SU-DHL-6 (cell line): Measurements from ENCODE around the gene ELL3.
A peak's percentile ranks its signal among the peaks of the same experiment; 100 is the strongest.

Experiments
- H2AFZ ChIP-seq: fragments of 200-600 bp; sonication (generic); 2 replicates; pipeline ENCODE4 v1.6.1; 2014; ENCODE audit warnings: low read depth, mild to moderate bottlenecking, moderate library complexity, mixed read lengths, antibody characterized with exemption, low read length; ENCODE audit not compliant: severe bottlenecking
- H3F3A ChIP-seq: fragments of 200-600 bp; shearing (Covaris generic); 2 replicates; pipeline ENCODE4 v1.6.0; 2016; ENCODE audit warnings: antibody characterized with exemption, mild to moderate bottlenecking; ENCODE audit not compliant: insufficient read depth
- H3K27ac ChIP-seq: fragments of 200-600 bp; sonication (generic); 2 replicates; pipeline ENCODE4 v1.5.1; 2016; ENCODE audit warnings: low read depth, mild to moderate bottlenecking, low read length, moderate library complexity, mixed read lengths
- H3K27me3 ChIP-seq: fragments of 200-600 bp; sonication (generic), shearing (Covaris generic); 2 replicates; pipeline ENCODE4 v1.6.0; 2014; ENCODE audit warnings: mild to moderate bottlenecking, low read length
- H3K36me3 ChIP-seq: fragments of 200-600 bp; sonication (generic); 2 replicates; pipeline ENCODE4 v1.6.1; 2014; ENCODE audit warnings: mild to moderate bottlenecking, low read length, mixed read lengths
- H3K4me2 ChIP-seq: fragments of 300-600, 200-600 bp; shearing (Covaris generic), sonication (generic); 2 replicates; pipeline ENCODE4 v1.6.0; 2014; ENCODE audit warnings: low read length, low read depth, mild to moderate bottlenecking; ENCODE audit not compliant: poor library complexity, severe bottlenecking
- H3K4me3 ChIP-seq: fragments of 200-600 bp; sonication (generic); 2 replicates; pipeline ENCODE4 v1.5.1; 2014; ENCODE audit warnings: antibody characterized with exemption, low read length, mild to moderate bottlenecking, mixed read lengths; ENCODE audit not compliant: insufficient read depth, poor library complexity, severe bottlenecking
- H3K79me2 ChIP-seq: fragments of 200-600 bp; sonication (generic); 2 replicates; pipeline ENCODE4 v1.6.1; 2014; ENCODE audit warnings: mild to moderate bottlenecking, low read length, moderate library complexity; ENCODE audit not compliant: insufficient read depth
- H3K9ac ChIP-seq: fragments of 200-600 bp; sonication (generic); 2 replicates; pipeline ENCODE4 v1.7.0; 2014; ENCODE audit warnings: mild to moderate bottlenecking, low read length
- H3K9me2 ChIP-seq: fragments of 200-600 bp; sonication (generic); replicated peaks from 2 replicates; pipeline ENCODE4 v1.6.1; 2014; ENCODE audit warnings: low read length; ENCODE audit not compliant: insufficient read depth
- H3K9me3 ChIP-seq: fragments of 200-600 bp; sonication (generic); 2 replicates; pipeline ENCODE4 v1.6.1; 2014; ENCODE audit warnings: low read length, mixed read lengths; ENCODE audit not compliant: insufficient read depth
- H4K20me1 ChIP-seq: fragments of 200-600 bp; sonication (generic); 2 replicates; pipeline ENCODE4 v1.6.1; 2014; ENCODE audit warnings: low read depth, mild to moderate bottlenecking, antibody characterized with exemption, low read length, moderate library complexity, mixed read lengths
- CTCF ChIP-seq: fragments of 200-600 bp; sonication (generic); IDR thresholded peaks from one replicate; pipeline ENCODE4 v1.5.1; 2017; ENCODE audit warnings: antibody characterized with exemption, mild to moderate bottlenecking, low read length, moderate library complexity; ENCODE audit not compliant: insufficient read depth, poor library complexity, severe bottlenecking
- EZH2phosphoT487 ChIP-seq: fragments of 200-600 bp; sonication (generic), shearing (Covaris generic); conservative IDR thresholded peaks from 2 replicates; pipeline ENCODE4 v1.6.1; 2018; ENCODE audit warnings: mild to moderate bottlenecking, antibody characterized with exemption, low read length, moderate library complexity, mixed read lengths

Gene ELL3

GRCh38 chr15:43796566-43796965 is 19.8 kb upstream of the ELL3 start:
- no peak overlapping the region for H3K4me2 ChIP-seq
- H3K9me3 ChIP-seq: no peaks in the 10 kb centered on the region
- peaks cover 37% of the 10 kb centered on the region for H3K79me2 ChIP-seq
- no peak overlapping the region for H3K4me3 ChIP-seq
- H3K27ac ChIP-seq: peak overlapping the region; percentile 59
- no peaks in the 10 kb centered on the region for H3K9me2 ChIP-seq
- peaks cover 11% of the 10 kb centered on the region for H3K36me3 ChIP-seq
- H3K9ac ChIP-seq: no peak overlapping the region
- H3F3A ChIP-seq: peaks cover 68% of the 10 kb centered on the region
- no peaks in the 10 kb centered on the region for H3K27me3 ChIP-seq
- H4K20me1 ChIP-seq: no peaks in the 10 kb centered on the region
- no peak overlapping the region for H2AFZ ChIP-seq
- TF ChIP-seq CTCF (no peak), EZH2phosphoT487 (no peak)

GRCh38 chr15:43795997-43796396 is 19.2 kb upstream of the ELL3 start:
- Histone ChIP-seq H3K36me3 (peaks cover 11% of the 10 kb centered on the region), H2AFZ (no peak overlapping the region), H4K20me1 (no peaks in the 10 kb centered on the region), H3K9me2 (no peaks in the 10 kb centered on the region), H3K27ac (peak overlapping the region; percentile 59), H3F3A (peaks cover 67% of the 10 kb centered on the region), H3K27me3 (no peaks in the 10 kb centered on the region), H3K9ac (no peak overlapping the region), H3K9me3 (no peaks in the 10 kb centered on the region), H3K4me3 (no peak overlapping the region), H3K4me2 (no peak overlapping the region), H3K79me2 (peaks cover 31% of the 10 kb centered on the region)
- TF ChIP-seq CTCF (no peak), EZH2phosphoT487 (no peak)

GRCh38 chr15:43795197-43795596 is 18.4 kb upstream of the ELL3 start:
- no peaks in the 10 kb centered on the region for H3K9me3 ChIP-seq
- peak overlapping the region; percentile 59 for H3K27ac ChIP-seq
- H3K9me2 ChIP-seq: no peaks in the 10 kb centered on the region
- TF ChIP-seq CTCF: no peak
- TF ChIP-seq EZH2phosphoT487: no peak
- no peak overlapping the region for H3K4me3 ChIP-seq
- H3K9ac ChIP-seq: no peak overlapping the region
- H3K4me2 ChIP-seq: no peak overlapping the region
- peaks cover 26% of the 10 kb centered on the region for H3K79me2 ChIP-seq
- H3F3A ChIP-seq: peaks cover 68% of the 10 kb centered on the region
- no peaks in the 10 kb centered on the region for H3K27me3 ChIP-seq
- peaks cover 11% of the 10 kb centered on the region for H3K36me3 ChIP-seq
- no peak overlapping the region for H2AFZ ChIP-seq
- no peaks in the 10 kb centered on the region for H4K20me1 ChIP-seq
